SU-DHL-6 (cell line): ENCODE results near the gene PADI2.
A peak's percentile ranks its signal among the peaks of the same experiment; 100 is the strongest.

Experiments used
- H2AFZ ChIP-seq: fragments of 200-600 bp; sonication (generic); 2 replicates; pipeline ENCODE4 v1.6.1; 2014; ENCODE audit warnings: low read depth, mild to moderate bottlenecking, moderate library complexity, mixed read lengths, antibody characterized with exemption, low read length; ENCODE audit not compliant: severe bottlenecking
- H3F3A ChIP-seq: fragments of 200-600 bp; shearing (Covaris generic); 2 replicates; pipeline ENCODE4 v1.6.0; 2016; ENCODE audit warnings: antibody characterized with exemption, mild to moderate bottlenecking; ENCODE audit not compliant: insufficient read depth
- H3K27ac ChIP-seq: fragments of 200-600 bp; sonication (generic); 2 replicates; pipeline ENCODE4 v1.5.1; 2016; ENCODE audit warnings: low read depth, mild to moderate bottlenecking, low read length, moderate library complexity, mixed read lengths
- H3K27me3 ChIP-seq: fragments of 200-600 bp; sonication (generic), shearing (Covaris generic); 2 replicates; pipeline ENCODE4 v1.6.0; 2014; ENCODE audit warnings: mild to moderate bottlenecking, low read length
- H3K36me3 ChIP-seq: fragments of 200-600 bp; sonication (generic); 2 replicates; pipeline ENCODE4 v1.6.1; 2014; ENCODE audit warnings: mild to moderate bottlenecking, low read length, mixed read lengths
- H3K4me2 ChIP-seq: fragments of 300-600, 200-600 bp; shearing (Covaris generic), sonication (generic); 2 replicates; pipeline ENCODE4 v1.6.0; 2014; ENCODE audit warnings: low read length, low read depth, mild to moderate bottlenecking; ENCODE audit not compliant: poor library complexity, severe bottlenecking
- H3K4me3 ChIP-seq: fragments of 200-600 bp; sonication (generic); 2 replicates; pipeline ENCODE4 v1.5.1; 2014; ENCODE audit warnings: antibody characterized with exemption, low read length, mild to moderate bottlenecking, mixed read lengths; ENCODE audit not compliant: insufficient read depth, poor library complexity, severe bottlenecking
- H3K79me2 ChIP-seq: fragments of 200-600 bp; sonication (generic); 2 replicates; pipeline ENCODE4 v1.6.1; 2014; ENCODE audit warnings: mild to moderate bottlenecking, low read length, moderate library complexity; ENCODE audit not compliant: insufficient read depth
- H3K9ac ChIP-seq: fragments of 200-600 bp; sonication (generic); 2 replicates; pipeline ENCODE4 v1.7.0; 2014; ENCODE audit warnings: mild to moderate bottlenecking, low read length
- H3K9me2 ChIP-seq: fragments of 200-600 bp; sonication (generic); replicated peaks from 2 replicates; pipeline ENCODE4 v1.6.1; 2014; ENCODE audit warnings: low read length; ENCODE audit not compliant: insufficient read depth
- H3K9me3 ChIP-seq: fragments of 200-600 bp; sonication (generic); 2 replicates; pipeline ENCODE4 v1.6.1; 2014; ENCODE audit warnings: low read length, mixed read lengths; ENCODE audit not compliant: insufficient read depth
- H4K20me1 ChIP-seq: fragments of 200-600 bp; sonication (generic); 2 replicates; pipeline ENCODE4 v1.6.1; 2014; ENCODE audit warnings: low read depth, mild to moderate bottlenecking, antibody characterized with exemption, low read length, moderate library complexity, mixed read lengths
- EZH2phosphoT487 ChIP-seq: fragments of 200-600 bp; sonication (generic), shearing (Covaris generic); conservative IDR thresholded peaks from 2 replicates; pipeline ENCODE4 v1.6.1; 2018; ENCODE audit warnings: mild to moderate bottlenecking, antibody characterized with exemption, low read length, moderate library complexity, mixed read lengths
- TF ChIP-seq, protein P1 (sequence below): fragments of 200-600 bp; sonication (generic); IDR thresholded peaks from one replicate; pipeline ENCODE4 v1.5.1; 2017; ENCODE audit warnings: antibody characterized with exemption, mild to moderate bottlenecking, low read length, moderate library complexity; ENCODE audit not compliant: insufficient read depth, poor library complexity, severe bottlenecking

PADI2 gene

GRCh38 chr1:17125756-17126237 is 6.5 kb upstream of the PADI2 start:
- no peaks in the 10 kb centered on the region for H3K9me2 ChIP-seq
- H3K79me2 ChIP-seq, result no peaks in the 10 kb centered on the region
- H3K9me3 ChIP-seq, result no peaks in the 10 kb centered on the region
- no peaks in the 10 kb centered on the region for H4K20me1 ChIP-seq
- H3K36me3 ChIP-seq, result no peaks in the 10 kb centered on the region
- no peak overlapping the region for H3K27ac ChIP-seq
- no peak overlapping the region for H3K9ac ChIP-seq
- H3K27me3 ChIP-seq, result no peaks in the 10 kb centered on the region
- H2AFZ ChIP-seq, result no peak overlapping the region
- TF ChIP-seq, protein P1, sequence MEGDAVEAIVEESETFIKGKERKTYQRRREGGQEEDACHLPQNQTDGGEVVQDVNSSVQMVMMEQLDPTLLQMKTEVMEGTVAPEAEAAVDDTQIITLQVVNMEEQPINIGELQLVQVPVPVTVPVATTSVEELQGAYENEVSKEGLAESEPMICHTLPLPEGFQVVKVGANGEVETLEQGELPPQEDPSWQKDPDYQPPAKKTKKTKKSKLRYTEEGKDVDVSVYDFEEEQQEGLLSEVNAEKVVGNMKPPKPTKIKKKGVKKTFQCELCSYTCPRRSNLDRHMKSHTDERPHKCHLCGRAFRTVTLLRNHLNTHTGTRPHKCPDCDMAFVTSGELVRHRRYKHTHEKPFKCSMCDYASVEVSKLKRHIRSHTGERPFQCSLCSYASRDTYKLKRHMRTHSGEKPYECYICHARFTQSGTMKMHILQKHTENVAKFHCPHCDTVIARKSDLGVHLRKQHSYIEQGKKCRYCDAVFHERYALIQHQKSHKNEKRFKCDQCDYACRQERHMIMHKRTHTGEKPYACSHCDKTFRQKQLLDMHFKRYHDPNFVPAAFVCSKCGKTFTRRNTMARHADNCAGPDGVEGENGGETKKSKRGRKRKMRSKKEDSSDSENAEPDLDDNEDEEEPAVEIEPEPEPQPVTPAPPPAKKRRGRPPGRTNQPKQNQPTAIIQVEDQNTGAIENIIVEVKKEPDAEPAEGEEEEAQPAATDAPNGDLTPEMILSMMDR, result peak; percentile 71
- TF ChIP-seq EZH2phosphoT487, result no peak
- H3K4me3 ChIP-seq, result no peak overlapping the region
- no peaks in the 10 kb centered on the region for H3F3A ChIP-seq
- no peak overlapping the region for H3K4me2 ChIP-seq

- H3F3A ChIP-seq, result no peaks in the 10 kb centered on the region
- H3K27me3 ChIP-seq, result no peaks in the 10 kb centered on the region
These were observed 4.2 kb upstream of the PADI2 start for GRCh38 chr1:17123196-17124045.

DNA sequence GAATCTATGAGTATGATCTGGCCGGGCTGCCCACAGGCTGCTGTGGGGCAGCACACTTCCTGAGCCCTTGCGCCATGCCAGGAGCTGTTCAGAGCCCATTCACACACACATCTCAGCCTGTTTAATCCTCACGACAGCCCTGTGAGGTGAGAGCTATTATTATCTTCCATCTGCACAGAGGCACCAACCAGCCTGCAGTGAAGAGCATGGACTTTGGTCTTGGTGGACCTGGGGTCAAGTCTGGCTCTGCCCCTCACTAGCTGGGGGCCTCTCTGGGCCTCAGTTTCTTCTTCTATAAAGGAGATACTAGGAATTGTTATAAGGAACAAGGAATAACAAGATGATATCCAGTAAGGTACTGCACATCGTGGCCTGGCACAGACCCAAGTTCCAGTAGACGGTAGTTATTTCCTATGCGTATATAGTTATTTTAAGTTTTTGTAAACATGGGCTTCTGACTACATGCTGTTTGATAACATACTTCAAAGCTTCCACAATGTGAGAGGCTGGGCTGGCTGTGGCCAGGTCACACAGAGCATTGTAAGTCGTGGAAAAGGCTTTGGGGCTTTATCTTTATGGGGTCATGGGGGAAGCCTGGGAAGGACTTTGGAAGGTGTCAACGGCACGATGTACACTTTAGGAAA is 3.4 kb upstream of the PADI2 start:
- no peak for TF ChIP-seq EZH2phosphoT487
- TF ChIP-seq, protein P1, result no peak
- Histone ChIP-seq H3K4me3 (no peak overlapping the region), H3F3A (no peaks in the 10 kb centered on the region), H4K20me1 (no peaks in the 10 kb centered on the region), H3K9me3 (no peaks in the 10 kb centered on the region), H3K9me2 (no peaks in the 10 kb centered on the region), H3K27me3 (no peaks in the 10 kb centered on the region), H3K4me2 (no peak overlapping the region), H3K79me2 (no peaks in the 10 kb centered on the region), H3K27ac (no peak overlapping the region), H2AFZ (no peak overlapping the region), H3K9ac (no peak overlapping the region), H3K36me3 (no peaks in the 10 kb centered on the region)

More at GRCh38 chr1:17123196-17124045, 4.2 kb upstream of the PADI2 start:
- H3K36me3 ChIP-seq, result no peaks in the 10 kb centered on the region
- H4K20me1 ChIP-seq, result no peaks in the 10 kb centered on the region
- no peak overlapping the region for H2AFZ ChIP-seq
- no peak overlapping the region for H3K4me2 ChIP-seq
- H3K9me2 ChIP-seq, result no peaks in the 10 kb centered on the region
- H3K79me2 ChIP-seq, result no peaks in the 10 kb centered on the region
- H3K9ac ChIP-seq, result no peak overlapping the region
- TF ChIP-seq, protein P1, result no peak
- TF ChIP-seq EZH2phosphoT487, result no peak
- H3K27ac ChIP-seq, result no peak overlapping the region
- H3K9me3 ChIP-seq, result no peaks in the 10 kb centered on the region
- H3K4me3 ChIP-seq, result no peak overlapping the region
